Measurements from ENCODE around the gene HLF. TPM values are rescaled to one million over a fixed set of nuclear protein-coding genes. Genes with fewer than 3 reads are reported as not detected.

HLF gene
- total RNA-seq, 1 experiment from 2014 or later = 0.13 TPM

DNA sequence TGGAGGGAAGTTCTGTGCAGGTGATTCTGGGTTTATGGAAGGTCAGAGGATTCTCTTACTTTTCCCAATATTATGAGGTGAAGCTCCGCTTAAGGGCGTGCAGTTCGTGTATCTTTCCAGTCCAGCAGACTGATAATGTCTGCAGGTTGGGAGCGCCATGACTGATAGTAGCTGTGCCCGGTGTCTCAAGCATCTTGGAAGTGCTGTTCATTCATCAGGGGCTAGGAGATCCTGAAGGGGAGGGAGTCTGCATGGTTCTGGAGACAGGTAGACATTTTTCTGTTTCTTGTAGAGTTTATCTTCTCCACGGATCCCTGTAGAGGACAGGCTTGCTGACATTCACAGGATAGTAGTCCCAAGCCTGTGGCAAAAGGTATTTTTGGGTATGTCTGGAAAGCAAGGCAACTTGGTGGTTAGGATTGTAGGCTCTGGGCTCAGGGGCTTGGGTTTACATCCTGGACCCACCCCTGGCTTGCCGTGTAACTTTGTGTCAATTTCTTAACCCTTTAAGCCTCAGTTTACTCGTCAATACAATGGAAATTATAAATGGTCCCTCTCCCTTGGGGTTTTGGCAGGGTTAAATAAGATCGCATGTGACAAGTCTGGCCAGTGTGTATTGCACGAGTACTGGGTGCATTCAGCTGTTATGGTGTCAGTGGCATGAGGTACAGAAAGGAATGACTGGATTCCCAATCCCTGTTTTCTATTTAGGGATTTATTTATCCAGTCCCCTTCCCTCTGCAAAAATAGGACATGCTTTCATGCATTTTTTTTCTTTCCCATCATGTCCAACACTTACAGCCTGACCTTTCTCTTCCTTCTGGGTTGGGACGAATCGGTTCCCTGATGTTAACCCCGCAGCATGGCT, 8.2 kb downstream of the HLF start:
- no TSS peak for BruUV-seq (replicated peaks)
- ChIA-PET POLR2A (no interaction called here), CTCF (no interaction called here)
- H3K27me3 ChIP-seq (ENCODE audit: control insufficient read depth, insufficient read depth, low read length) = peaks cover 10% of the 10 kb centered on the region
- H3K9me3 ChIP-seq (ENCODE audit: control insufficient read depth, insufficient read depth, low read depth, low read length) = no peaks in the 10 kb centered on the region
- no peak overlapping the region for H3K27ac ChIP-seq (ENCODE audit: low read length)
- DNase-seq (ENCODE audit: low read depth, low spot score) (no peak), ATAC-seq (no peak)
- in situ Hi-C loops (cut with HindIII; ENCODE audit: low pct_unique_long_range_greater_than_20kb, low sequenced_read_pairs) (no loop called here), intact Hi-C loops (cut with micrococcal nuclease; ENCODE audit: unreplicated experiment) (no loop called here)
- no peak overlapping the region for H3K4me3 ChIP-seq (ENCODE audit: low read depth in 2 of 2, low read length in 2 of 2)
- H3K4me1 ChIP-seq (ENCODE audit: control insufficient read depth, insufficient read depth, low read length) = no peaks in the 10 kb centered on the region
- no peaks in the 10 kb centered on the region for H3K36me3 ChIP-seq (ENCODE audit: control insufficient read depth, insufficient read depth, low read length)
- TF ChIP-seq, protein P1, sequence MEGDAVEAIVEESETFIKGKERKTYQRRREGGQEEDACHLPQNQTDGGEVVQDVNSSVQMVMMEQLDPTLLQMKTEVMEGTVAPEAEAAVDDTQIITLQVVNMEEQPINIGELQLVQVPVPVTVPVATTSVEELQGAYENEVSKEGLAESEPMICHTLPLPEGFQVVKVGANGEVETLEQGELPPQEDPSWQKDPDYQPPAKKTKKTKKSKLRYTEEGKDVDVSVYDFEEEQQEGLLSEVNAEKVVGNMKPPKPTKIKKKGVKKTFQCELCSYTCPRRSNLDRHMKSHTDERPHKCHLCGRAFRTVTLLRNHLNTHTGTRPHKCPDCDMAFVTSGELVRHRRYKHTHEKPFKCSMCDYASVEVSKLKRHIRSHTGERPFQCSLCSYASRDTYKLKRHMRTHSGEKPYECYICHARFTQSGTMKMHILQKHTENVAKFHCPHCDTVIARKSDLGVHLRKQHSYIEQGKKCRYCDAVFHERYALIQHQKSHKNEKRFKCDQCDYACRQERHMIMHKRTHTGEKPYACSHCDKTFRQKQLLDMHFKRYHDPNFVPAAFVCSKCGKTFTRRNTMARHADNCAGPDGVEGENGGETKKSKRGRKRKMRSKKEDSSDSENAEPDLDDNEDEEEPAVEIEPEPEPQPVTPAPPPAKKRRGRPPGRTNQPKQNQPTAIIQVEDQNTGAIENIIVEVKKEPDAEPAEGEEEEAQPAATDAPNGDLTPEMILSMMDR (IDR thresholded peaks at IDR 0.05) = no peak
- TF ChIP-seq TCF7L2 (IDR thresholded peaks at IDR 0.05; ENCODE audit: low read depth, low read length) (no peak), SIN3A (IDR thresholded peaks at IDR 0.05; ENCODE audit: borderline replicate concordance, insufficient read depth, low read depth, low read length) (no peak)
- TF ChIP-seq, protein P2, sequence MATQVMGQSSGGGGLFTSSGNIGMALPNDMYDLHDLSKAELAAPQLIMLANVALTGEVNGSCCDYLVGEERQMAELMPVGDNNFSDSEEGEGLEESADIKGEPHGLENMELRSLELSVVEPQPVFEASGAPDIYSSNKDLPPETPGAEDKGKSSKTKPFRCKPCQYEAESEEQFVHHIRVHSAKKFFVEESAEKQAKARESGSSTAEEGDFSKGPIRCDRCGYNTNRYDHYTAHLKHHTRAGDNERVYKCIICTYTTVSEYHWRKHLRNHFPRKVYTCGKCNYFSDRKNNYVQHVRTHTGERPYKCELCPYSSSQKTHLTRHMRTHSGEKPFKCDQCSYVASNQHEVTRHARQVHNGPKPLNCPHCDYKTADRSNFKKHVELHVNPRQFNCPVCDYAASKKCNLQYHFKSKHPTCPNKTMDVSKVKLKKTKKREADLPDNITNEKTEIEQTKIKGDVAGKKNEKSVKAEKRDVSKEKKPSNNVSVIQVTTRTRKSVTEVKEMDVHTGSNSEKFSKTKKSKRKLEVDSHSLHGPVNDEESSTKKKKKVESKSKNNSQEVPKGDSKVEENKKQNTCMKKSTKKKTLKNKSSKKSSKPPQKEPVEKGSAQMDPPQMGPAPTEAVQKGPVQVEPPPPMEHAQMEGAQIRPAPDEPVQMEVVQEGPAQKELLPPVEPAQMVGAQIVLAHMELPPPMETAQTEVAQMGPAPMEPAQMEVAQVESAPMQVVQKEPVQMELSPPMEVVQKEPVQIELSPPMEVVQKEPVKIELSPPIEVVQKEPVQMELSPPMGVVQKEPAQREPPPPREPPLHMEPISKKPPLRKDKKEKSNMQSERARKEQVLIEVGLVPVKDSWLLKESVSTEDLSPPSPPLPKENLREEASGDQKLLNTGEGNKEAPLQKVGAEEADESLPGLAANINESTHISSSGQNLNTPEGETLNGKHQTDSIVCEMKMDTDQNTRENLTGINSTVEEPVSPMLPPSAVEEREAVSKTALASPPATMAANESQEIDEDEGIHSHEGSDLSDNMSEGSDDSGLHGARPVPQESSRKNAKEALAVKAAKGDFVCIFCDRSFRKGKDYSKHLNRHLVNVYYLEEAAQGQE (IDR thresholded peaks at IDR 0.05; ENCODE audit: insufficient read depth in 1 of 2, low read depth in 2 of 2, low read length in 1 of 2) = no peak

DNA sequence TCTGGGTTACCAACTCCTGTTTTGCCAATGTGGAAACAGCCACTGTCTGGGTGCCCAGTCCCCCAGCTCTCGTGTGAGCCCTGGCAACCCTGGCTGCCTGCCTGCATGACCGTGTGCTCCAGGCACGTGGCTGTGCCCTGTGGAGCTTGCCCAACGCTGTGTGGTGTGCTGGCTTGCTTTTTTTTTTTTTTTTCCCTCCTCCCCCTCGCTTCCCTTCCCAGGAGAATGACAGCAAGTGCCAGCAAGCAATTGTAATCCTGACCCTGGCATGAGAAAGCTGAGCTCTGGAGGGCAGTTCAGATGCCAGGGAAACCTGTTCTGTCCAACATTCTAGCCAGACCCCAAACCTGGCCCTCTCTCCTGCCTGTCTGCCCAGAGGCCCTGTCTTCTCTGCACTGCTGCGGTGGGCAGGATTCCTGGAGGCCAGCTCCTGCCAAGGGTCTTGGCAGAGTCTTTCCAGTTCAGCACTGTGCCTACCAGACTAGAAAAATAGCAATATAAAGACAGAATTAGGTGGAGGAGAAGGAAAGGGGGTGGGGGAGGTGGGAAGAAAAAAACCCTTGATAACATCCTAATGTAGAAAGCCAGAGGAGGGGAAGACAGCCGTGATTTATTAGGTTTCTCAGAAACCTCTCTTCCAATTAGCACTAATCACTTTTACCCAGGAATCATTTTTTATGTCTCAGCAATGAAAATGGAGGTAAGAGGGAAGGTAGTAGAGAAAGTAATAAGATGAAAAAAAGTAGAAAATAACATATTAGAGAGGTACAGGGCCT, 9.0 kb downstream of the HLF start:
- no peak for TF ChIP-seq SIN3A (IDR thresholded peaks at IDR 0.05; ENCODE audit: borderline replicate concordance, insufficient read depth, low read depth, low read length)
- no peak for TF ChIP-seq POLR2AphosphoS5 (IDR thresholded peaks at IDR 0.05; ENCODE audit: low read depth, low read length)
- TF ChIP-seq, protein P2 (IDR thresholded peaks at IDR 0.05; ENCODE audit: insufficient read depth in 1 of 2, low read depth in 2 of 2, low read length in 1 of 2) = no peak
- no peak for TF ChIP-seq TCF7L2 (IDR thresholded peaks at IDR 0.05; ENCODE audit: low read depth, low read length)
- TF ChIP-seq, protein P1 (IDR thresholded peaks at IDR 0.05) = no peak
- Histone ChIP-seq H3K27me3 (ENCODE audit: control insufficient read depth, insufficient read depth, low read length) (peaks cover 9% of the 10 kb centered on the region), H3K4me1 (ENCODE audit: control insufficient read depth, insufficient read depth, low read length) (no peaks in the 10 kb centered on the region), H3K36me3 (ENCODE audit: control insufficient read depth, insufficient read depth, low read length) (no peaks in the 10 kb centered on the region), H3K27ac (ENCODE audit: low read length) (no peak overlapping the region), H3K4me3 (ENCODE audit: low read depth in 2 of 2, low read length in 2 of 2) (no peak overlapping the region), H3K9me3 (ENCODE audit: control insufficient read depth, insufficient read depth, low read depth, low read length) (no peaks in the 10 kb centered on the region)
- no peak for DNase-seq (ENCODE audit: low read depth, low spot score)
- no peak for ATAC-seq
- BruUV-seq (replicated peaks) = no TSS peak
- ChIA-PET CTCF (no interaction called here), POLR2A (no interaction called here)
- intact Hi-C loops (cut with micrococcal nuclease; ENCODE audit: unreplicated experiment) = no loop called here
- in situ Hi-C loops (cut with HindIII; ENCODE audit: low pct_unique_long_range_greater_than_20kb, low sequenced_read_pairs) = no loop called here

Measured in Panc1 (cell line).